ENCODE results near the gene NSMCE1. TPM values are rescaled to one million over a fixed set of nuclear protein-coding genes. Genes with fewer than 3 reads are reported as not detected.

NSMCE1 gene
- total and polyA plus RNA-seq, 5 experiments from 2014 or later = 81.8 to 209 (median 177) TPM

- POLR2A ChIA-PET = interaction anchor here (0.8 to 4.6 kb wide), 11 partner anchors 9 to 238 kb away, joined by 3 to 27 read pairs (median 5); partner anchors contain the start of gene KDM8
- Mint-ChIP-seq H3K9me3 (no peaks in the 10 kb centered on the region), H3K36me3 (peaks cover 0 to 25% (median 2%) of the 10 kb centered on the region in 3 donors), H3K4me1 (peaks cover 20 to 52% (median 48%) of the 10 kb centered on the region in 4 donors), H3K4me3 (peak overlapping the region in 2 of 10 donors; percentile 15 to 50), H3K27ac (peak overlapping the region; percentile 34 to 90 (median 82)), H3K27me3 (no peaks in the 10 kb centered on the region)
- ATAC-seq (no peak), DNase-seq (no peak)
Observed at GRCh38 chr16:27225536-27226360, 42.8 kb downstream of the NSMCE1 start.

DNA sequence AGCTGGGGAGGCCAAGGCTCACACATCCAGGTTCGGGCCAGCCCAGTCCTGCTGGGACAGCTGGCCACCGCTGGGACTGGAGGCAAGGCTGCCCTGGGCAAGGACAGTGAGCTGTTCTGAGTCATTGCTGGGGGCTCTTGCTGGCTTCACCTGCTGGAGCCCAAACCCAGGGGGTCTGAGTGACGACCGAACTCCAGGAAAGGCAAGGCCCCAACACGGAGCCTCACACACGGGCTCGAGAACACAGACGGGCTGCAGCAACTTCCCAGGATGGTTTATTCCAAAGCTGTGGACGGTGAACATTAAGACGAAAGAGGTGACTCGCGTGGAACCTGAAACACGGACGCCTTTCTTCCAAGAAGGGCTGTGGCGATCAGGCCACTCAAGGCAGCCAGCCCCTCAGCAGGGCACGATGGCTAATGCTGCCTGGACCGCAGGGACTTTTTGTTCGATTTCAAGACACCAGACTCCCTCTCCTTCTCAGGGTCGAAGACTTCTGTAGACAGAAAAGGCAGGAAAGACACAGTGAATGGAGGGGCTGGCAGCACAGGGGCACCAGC, 43.8 kb downstream of the NSMCE1 start:
- Mint-ChIP-seq H3K36me3 (peaks cover 0 to 25% (median 2%) of the 10 kb centered on the region in 3 donors), H3K9me3 (no peaks in the 10 kb centered on the region), H3K27ac (peak overlapping the region in 9 of 10 donors; percentile 34 to 86 (median 76)), H3K27me3 (no peaks in the 10 kb centered on the region), H3K4me1 (peaks cover 16 to 43% (median 39%) of the 10 kb centered on the region in 4 donors), H3K4me3 (no peak overlapping the region)
- DNase-seq (peak in 1 of 10 donors; percentile 3), ATAC-seq (no peak)
- POLR2A ChIA-PET = interaction anchor here (0.6 to 4.6 kb wide), 12 partner anchors 10 to 153 kb away, joined by 3 to 27 read pairs (median 4); partner anchors contain the start of gene KDM8

DNA sequence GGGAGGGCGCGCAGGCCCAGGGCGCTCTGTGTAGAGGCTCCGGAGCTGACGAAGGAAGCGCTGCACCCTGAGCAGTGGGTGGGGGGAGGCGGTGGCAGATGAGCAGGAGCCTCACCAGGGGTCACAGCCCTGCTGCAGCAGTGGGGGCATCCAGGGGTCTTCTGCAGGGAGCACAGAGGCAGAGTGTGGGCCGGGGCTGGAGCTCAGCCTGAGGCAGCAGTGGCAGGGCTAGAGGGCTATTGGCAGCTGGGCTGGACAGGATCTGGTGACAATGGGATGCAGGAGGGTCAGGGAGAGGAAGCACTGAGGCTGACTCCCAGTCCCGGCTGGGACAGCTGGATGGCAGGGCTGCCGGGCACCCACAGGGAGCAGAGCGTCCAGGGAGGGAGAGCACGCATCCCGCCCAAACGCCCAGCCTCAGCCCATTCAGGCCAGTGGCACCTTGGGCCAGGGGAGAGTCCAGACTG, 44.3 kb downstream of the NSMCE1 start:
- no peaks in the 10 kb centered on the region for H3K9me3 Mint-ChIP-seq
- H3K27me3 Mint-ChIP-seq = no peaks in the 10 kb centered on the region
- no peak overlapping the region for H3K4me3 Mint-ChIP-seq
- DNase-seq (no peak), ATAC-seq (no peak)
- H3K36me3 Mint-ChIP-seq = peaks cover 0 to 29% (median 2%) of the 10 kb centered on the region in 3 donors
- POLR2A ChIA-PET = interaction anchor here (0.6 to 4.6 kb wide), 9 partner anchors 11 to 153 kb away, joined by 3 to 27 read pairs (median 4); partner anchors contain the start of gene KDM8
- H3K27ac Mint-ChIP-seq = peak overlapping the region in 8 of 10 donors; percentile 15 to 91 (median 64)
- H3K4me1 Mint-ChIP-seq = peaks cover 14 to 38% (median 34%) of the 10 kb centered on the region in 4 donors

GRCh38 chr16:27223701-27224100, 44.9 kb downstream of the NSMCE1 start:
- ATAC-seq (no peak), DNase-seq (no peak)
- H3K4me1 Mint-ChIP-seq = peaks cover 9 to 32% (median 28%) of the 10 kb centered on the region in 4 donors
- H3K4me3 Mint-ChIP-seq = no peak overlapping the region
- H3K27ac Mint-ChIP-seq = peak overlapping the region in 9 of 10 donors; percentile 13 to 91 (median 58)
- H3K36me3 Mint-ChIP-seq = peaks cover 0 to 33% (median 6%) of the 10 kb centered on the region in 3 donors
- H3K9me3 Mint-ChIP-seq = no peaks in the 10 kb centered on the region
- no peaks in the 10 kb centered on the region for H3K27me3 Mint-ChIP-seq
- POLR2A ChIA-PET = interaction anchor here (0.6 to 3.3 kb wide), 8 partner anchors 11 to 154 kb away, joined by 3 to 11 read pairs (median 4); partner anchors contain the start of gene KDM8

GRCh38 chr16:27223226-27223610, 45.4 kb downstream of the NSMCE1 start:
- ATAC-seq (peak in 1 of 2 donors; percentile 43), DNase-seq (no peak)
- Mint-ChIP-seq H3K27me3 (no peaks in the 10 kb centered on the region), H3K36me3 (peaks cover 0 to 33% (median 8%) of the 10 kb centered on the region in 3 donors), H3K27ac (peak overlapping the region in 6 of 10 donors; percentile 20 to 83 (median 57)), H3K4me3 (no peak overlapping the region), H3K9me3 (no peaks in the 10 kb centered on the region), H3K4me1 (peaks cover 9 to 31% (median 28%) of the 10 kb centered on the region in 4 donors)
- POLR2A ChIA-PET = interaction anchor here (0.6 to 2.1 kb wide), 6 partner anchors 8 to 144 kb away, joined by 3 to 8 read pairs (median 5); partner anchors contain the start of gene KDM8

DNA sequence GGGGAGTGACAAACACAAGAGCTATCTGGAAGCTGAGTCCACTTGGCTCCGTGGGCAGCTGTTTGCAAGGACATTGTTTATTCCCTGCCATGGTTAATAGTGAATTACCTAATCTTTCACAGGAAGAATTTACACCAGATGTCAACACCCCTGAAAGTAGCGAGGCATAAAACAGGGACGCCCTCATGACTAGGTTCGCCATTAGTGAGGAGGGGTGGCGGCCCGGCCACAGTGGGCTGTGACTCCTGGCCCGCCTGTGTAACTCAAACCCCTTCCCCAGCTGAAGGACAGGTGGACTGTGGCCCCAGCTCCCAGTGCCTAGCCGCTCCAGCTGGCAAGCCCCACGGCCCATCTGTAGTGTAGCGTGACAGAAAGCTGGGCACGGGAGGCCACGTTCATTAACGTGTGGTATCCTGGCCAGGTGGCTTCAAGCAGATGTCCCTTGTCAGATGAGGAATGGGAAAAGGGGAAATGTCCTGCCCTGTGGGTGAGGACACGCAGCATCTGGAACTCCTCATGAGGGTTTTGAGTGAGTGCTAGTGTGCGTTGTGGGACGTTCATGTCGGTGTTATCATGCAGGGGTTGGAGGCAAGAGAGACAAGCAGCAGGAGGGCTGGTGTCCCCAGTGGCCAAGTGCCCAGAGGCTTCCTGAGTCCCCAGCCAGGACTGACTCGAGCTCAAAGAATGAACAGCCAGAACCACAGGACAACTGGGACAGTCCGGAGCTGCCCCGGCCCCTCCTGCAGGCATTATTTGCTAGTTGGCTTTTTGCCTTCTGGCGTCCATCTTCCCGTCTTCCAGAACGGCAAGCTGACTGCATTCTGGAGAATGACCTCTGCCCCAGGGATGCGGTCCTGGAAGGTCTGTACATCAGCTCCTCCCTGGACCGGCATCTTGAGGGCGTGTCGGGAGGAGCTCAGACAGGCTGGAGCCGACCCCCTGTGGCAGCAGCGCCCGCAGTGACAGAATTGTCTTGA, 46.0 kb downstream of the NSMCE1 start:
- no peaks in the 10 kb centered on the region for H3K9me3 Mint-ChIP-seq
- POLR2A ChIA-PET = interaction anchor here (0.6 to 1.9 kb wide), 8 partner anchors 8 to 152 kb away, joined by 3 to 8 read pairs (median 4); partner anchors contain the start of gene KDM8
- peaks cover 0 to 33% (median 8%) of the 10 kb centered on the region in 3 donors for H3K36me3 Mint-ChIP-seq
- peaks cover 9 to 27% (median 26%) of the 10 kb centered on the region in 4 donors for H3K4me1 Mint-ChIP-seq
- H3K27ac Mint-ChIP-seq = peak overlapping the region in 9 of 10 donors; percentile 31 to 85 (median 73)
- DNase-seq (no peak), ATAC-seq (no peak)
- no peaks in the 10 kb centered on the region for H3K27me3 Mint-ChIP-seq
- no peak overlapping the region for H3K4me3 Mint-ChIP-seq

- no peak overlapping the region for H3K4me3 Mint-ChIP-seq
- POLR2A ChIA-PET = interaction anchor here (0.7 to 1.9 kb wide), 8 partner anchors 9 to 228 kb away, joined by 3 to 8 read pairs (median 3); no protein-coding TSS in a partner anchor
- H3K9me3 Mint-ChIP-seq = no peaks in the 10 kb centered on the region
- no peaks in the 10 kb centered on the region for H3K27me3 Mint-ChIP-seq
- H3K36me3 Mint-ChIP-seq = peaks cover 0 to 36% (median 8%) of the 10 kb centered on the region in 3 donors
- H3K4me1 Mint-ChIP-seq = peaks cover 9 to 21% (median 19%) of the 10 kb centered on the region in 4 donors
- DNase-seq (no peak), ATAC-seq (no peak)
- peak overlapping the region in 6 of 10 donors; percentile 31 to 85 (median 71) for H3K27ac Mint-ChIP-seq
Observed at GRCh38 chr16:27221576-27222248, 46.9 kb downstream of the NSMCE1 start.

DNA sequence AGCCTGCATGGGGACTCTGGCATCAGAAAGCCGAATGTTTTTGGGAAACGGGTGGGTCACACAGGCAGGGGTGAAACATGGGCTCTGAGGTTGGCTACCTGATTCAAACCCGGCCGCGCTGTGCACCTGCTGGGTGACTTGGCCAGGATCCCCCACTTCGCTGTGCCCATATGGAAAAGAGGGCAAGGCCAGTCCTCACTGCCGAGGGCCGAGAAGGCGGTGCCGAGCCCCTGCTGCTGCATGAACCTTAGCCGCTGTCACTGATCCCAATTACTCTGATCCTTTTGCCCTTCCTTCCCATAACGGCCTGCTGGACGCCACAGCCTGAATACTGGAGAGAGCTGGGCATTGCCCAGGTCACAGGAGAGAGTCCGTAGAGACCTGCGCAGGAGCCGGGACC, 47.6 kb downstream of the NSMCE1 start:
- no peak for ATAC-seq
- no peak for DNase-seq
- POLR2A ChIA-PET = interaction anchor here (0.7 to 1.7 kb wide), 4 partner anchors 8 to 229 kb away, joined by 3 to 6 read pairs (median 3); no protein-coding TSS in a partner anchor
- Mint-ChIP-seq H3K36me3 (peaks cover 0 to 34% (median 7%) of the 10 kb centered on the region in 3 donors), H3K27me3 (no peaks in the 10 kb centered on the region), H3K27ac (peak overlapping the region in 5 of 10 donors; percentile 31 to 43 (median 40)), H3K4me3 (no peak overlapping the region), H3K4me1 (peaks cover 6 to 14% (median 13%) of the 10 kb centered on the region in 4 donors), H3K9me3 (no peaks in the 10 kb centered on the region)

DNA sequence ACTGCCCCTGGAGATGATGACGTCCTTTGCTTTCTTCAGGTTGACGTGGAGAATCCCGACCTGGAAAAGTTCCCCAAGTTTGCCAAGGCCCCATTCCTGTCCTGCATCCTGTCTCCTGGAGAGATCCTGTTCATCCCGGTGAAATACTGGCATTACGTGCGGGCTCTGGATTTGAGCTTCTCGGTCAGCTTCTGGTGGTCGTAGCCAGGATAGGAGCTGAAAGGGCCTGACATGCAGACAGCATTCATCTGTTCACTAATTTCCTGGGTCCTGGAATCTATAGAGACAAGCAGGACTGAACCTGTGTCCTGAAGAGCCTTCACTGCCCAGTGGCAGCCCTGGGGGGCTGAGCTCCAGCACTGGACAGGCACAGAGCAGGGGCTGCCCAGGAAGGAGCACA, 48.0 kb downstream of the NSMCE1 start:
- H3K27ac Mint-ChIP-seq = peak overlapping the region in 5 of 10 donors; percentile 3 to 8 (median 5)
- H3K27me3 Mint-ChIP-seq = no peaks in the 10 kb centered on the region
- H3K9me3 Mint-ChIP-seq = no peaks in the 10 kb centered on the region
- no peak for DNase-seq
- H3K4me3 Mint-ChIP-seq = no peak overlapping the region
- no peak for ATAC-seq
- POLR2A ChIA-PET = interaction anchor here (0.5 to 1.7 kb wide), 3 partner anchors 10 to 49 kb away, joined by 4 to 6 read pairs (median 6); no protein-coding TSS in a partner anchor
- peaks cover 3 to 10% (median 8%) of the 10 kb centered on the region in 4 donors for H3K4me1 Mint-ChIP-seq
- peaks cover 0 to 35% (median 9%) of the 10 kb centered on the region in 3 donors for H3K36me3 Mint-ChIP-seq

- H3K27ac Mint-ChIP-seq = peak overlapping the region in 5 of 10 donors; percentile 5 to 57 (median 8)
- H3K27me3 Mint-ChIP-seq = no peaks in the 10 kb centered on the region
- no peaks in the 10 kb centered on the region for H3K9me3 Mint-ChIP-seq
- DNase-seq (no peak), ATAC-seq (no peak)
- no peak overlapping the region for H3K4me3 Mint-ChIP-seq
- POLR2A ChIA-PET = interaction anchor here (0.5 to 1.7 kb wide), 3 partner anchors 9 to 48 kb away, joined by 4 to 6 read pairs (median 6); no protein-coding TSS in a partner anchor
- peaks cover 0 to 36% (median 11%) of the 10 kb centered on the region in 3 donors for H3K36me3 Mint-ChIP-seq
- peaks cover 3 to 7% (median 5%) of the 10 kb centered on the region in 4 donors for H3K4me1 Mint-ChIP-seq
Observed at GRCh38 chr16:27220120-27220519, 48.5 kb downstream of the NSMCE1 start.

Data from naive thymus-derived CD8-positive, alpha-beta T cell (primary cell).